C4-2B (cell line): Measurements from ENCODE around the gene PLA2G1B.

ENCODE experiments used
- H3K27ac ChIP-seq: fragments of 450-650 bp; 2 replicates; pipeline ENCODE4 v1.5.1; 2017
- CTCF ChIP-seq: fragments of 450-650 bp; conservative IDR thresholded peaks from 2 replicates; pipeline ENCODE4 v1.5.1; 2017; ENCODE audit warnings: mild to moderate bottlenecking
- ZFX ChIP-seq: fragments of 450-650 bp; IDR thresholded peaks from 2 replicates; pipeline ENCODE4 v1.6.1; 2017

The PLA2G1B gene

GRCh38 chr12:120369603-120370342 lies 42.2 kb upstream of the PLA2G1B start:
- no peak for TF ChIP-seq ZFX
- no peak for TF ChIP-seq CTCF
- no peak overlapping the region for H3K27ac ChIP-seq

DNA sequence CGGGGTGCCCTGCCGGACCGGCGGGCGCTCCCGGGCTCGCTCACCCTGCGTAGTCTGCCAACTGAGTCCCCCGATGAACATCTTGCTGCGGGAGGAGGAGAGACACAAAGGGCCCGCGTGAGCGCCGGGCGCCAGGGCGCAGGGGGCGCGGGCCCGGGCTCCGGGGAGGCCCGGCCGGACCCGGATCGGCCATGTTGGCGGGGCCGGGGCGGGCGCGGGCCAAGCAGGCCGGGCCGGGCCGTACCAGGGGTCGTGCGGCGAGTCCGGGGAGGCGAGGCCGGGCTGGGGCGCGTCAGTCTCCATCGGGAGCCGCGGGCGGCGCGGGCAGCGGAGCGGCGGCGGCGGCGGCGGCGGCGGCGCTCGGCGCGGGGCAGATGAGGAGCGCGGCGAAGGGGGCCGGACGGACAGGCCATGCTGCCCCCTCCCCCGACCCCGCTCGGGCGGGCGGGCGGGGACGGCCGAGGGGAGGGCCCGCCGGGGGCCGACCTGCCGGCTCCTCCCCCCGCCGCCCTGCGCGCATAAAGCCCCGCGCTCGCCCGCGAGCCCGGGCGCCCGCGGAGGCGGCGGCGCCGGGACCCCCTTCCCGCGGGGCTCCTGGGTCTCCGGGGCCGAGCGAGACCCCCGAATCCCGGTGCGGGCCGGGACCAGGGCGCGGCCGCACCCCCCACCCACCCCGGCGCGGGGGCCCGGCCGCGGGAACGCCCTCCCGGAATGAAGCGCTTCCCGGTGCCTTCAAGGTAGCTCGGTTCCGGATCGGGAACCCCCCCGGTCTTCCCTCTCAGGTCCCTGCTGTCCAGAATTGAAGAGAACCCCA lies 41.4 kb upstream of the PLA2G1B start, which contains the start of gene MSI1:
MSI1 (minus strand) TSS at position 376 of the 814 bp plus-strand sequence; CDS start at position 303, 73 bp downstream.
- no peak within 1 kb of the TSS for H3K27ac ChIP-seq
- TF ChIP-seq ZFX (no peak), CTCF (no peak)

DNA sequence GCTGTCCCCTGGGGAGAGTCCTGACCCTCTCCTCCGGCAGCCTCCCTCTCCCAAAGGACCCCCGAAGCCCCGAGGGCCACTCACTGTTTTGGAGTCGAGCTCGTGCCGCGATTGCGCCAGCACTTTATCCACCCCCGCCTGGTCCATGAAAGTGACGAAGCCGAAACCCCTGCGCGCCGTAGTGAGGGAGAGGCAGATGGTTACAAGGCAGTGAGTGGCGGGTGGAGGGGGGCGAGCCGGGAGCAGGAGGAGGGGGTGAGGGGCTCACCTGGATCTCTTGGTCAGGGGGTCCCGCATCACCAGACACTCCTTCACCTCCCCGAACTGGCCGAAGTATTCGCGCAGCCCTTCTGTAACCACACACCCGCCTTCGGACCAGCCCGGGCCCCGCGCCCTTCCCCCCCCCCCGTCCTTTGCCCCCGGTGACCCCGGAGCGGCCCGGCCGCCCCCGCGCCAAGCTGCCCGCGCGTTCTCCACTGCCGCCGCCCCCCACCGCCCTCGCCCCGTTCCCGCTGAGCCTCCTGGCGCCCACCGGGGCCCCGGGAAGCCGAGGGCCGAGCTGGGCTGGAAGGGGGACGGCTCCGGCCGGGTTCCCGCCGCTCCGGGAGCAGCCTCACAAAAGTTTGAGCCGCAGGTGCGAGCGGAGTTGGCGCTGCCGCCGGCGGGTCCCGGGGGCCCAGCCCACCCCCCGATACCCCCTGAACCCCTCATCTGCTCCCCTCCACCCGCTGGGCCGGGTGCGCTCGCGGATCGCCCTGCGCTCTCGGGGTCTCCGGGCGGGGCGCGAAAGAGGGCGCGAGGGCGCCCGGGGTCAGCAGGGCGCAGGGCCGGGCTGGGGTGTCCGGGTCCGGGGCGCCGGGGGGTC lies 40.6 kb upstream of the PLA2G1B start:
- no peak for TF ChIP-seq ZFX
- no peak for TF ChIP-seq CTCF
- H3K27ac ChIP-seq, result no peak overlapping the region

GRCh38 chr12:120367233-120367923 lies 39.8 kb upstream of the PLA2G1B start:
- TF ChIP-seq CTCF (no peak; the same call in 1 of the 2 replicates), ZFX (no peak)
- H3K27ac ChIP-seq, result no peak overlapping the region

GRCh38 chr12:120366845-120367232 lies 39.3 kb upstream of the PLA2G1B start:
- TF ChIP-seq CTCF (no peak), ZFX (no peak)
- H3K27ac ChIP-seq, result no peak overlapping the region

DNA sequence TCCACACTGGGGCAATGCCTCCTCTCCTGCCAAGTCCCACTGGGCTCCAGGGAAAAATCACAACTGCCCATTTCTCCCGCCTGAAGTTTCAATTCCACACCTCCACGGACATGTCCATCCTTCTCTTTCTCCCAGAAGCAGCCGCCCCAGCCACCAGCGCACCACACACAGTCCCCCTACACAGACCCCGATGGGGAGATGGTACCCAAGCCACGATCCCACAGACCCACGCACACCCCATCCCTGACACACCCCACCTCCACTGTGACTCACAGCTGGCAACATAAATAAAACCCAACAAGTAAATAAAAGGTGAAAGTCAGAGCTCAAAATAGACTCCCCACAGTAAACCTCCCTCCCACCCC lies 38.7 kb upstream of the PLA2G1B start:
- no peak for TF ChIP-seq CTCF
- TF ChIP-seq ZFX, result no peak
- no peak overlapping the region for H3K27ac ChIP-seq
